Measurements from ENCODE around the gene MFAP4. TPM values are rescaled to one million over a fixed set of nuclear protein-coding genes. Genes with fewer than 3 reads are reported as not detected.
A peak's percentile ranks its signal among the peaks of the same experiment; 100 is the strongest.

The MFAP4 gene
- total and polyA plus RNA-seq, 9 of the 15 experiments (the other 6 are each of a cell fraction or from before 2014, with no cell fraction given): 0.07 to 0.24 TPM; not detected in 7

DNA sequence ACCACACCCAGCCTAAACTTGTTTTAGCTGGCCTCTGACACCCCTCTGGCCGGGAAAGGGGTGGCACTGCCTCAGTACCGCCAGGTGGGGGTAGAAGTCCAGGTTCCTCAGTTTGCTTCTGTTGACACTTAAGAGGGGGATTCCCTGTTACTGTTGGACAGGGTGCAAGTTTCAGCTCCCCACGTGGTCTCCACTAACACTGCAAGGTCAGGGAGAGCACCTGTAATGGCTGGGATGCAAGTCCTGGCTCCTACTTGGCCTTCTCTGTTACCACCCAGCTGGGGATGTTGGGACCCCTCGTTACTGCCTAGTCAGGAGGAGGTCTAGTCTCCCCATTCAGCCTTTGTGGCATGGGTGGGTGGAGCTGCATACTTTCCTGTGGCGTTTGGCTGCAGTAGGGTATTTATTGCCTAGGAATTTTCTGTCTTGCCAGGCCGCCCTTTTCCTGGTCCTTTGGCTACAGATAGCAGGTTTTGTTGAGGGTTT lies 10.6 kb upstream of the MFAP4 start:
- 17% methylated on average over 6 of the region's 6 CpGs for WGBS (ENCODE audit: insufficient coverage, low coverage, missing lambda C conversion rate)
- H3K4me2 ChIP-seq (ENCODE audit: insufficient read depth, low read length): no peak overlapping the region
- intact Hi-C loops (cut with micrococcal nuclease): no loop called here
- in situ Hi-C loops (cut with MboI): no loop called here
- DNase-seq (ENCODE audit: extremely low read depth in 1 of 4, low spot score in 3 of 4) (no peak), FAIRE-seq (no peak), ATAC-seq (no peak)
- CTCF ChIA-PET (ENCODE audit: low intra/inter-chr PET ratio): no interaction called here
- no TSS peak for BruUV-seq (replicated peaks)
- H3K9me3 ChIP-seq (replicated peaks; ENCODE audit: control insufficient read depth, insufficient read depth, low read depth, low read length): no peaks in the 10 kb centered on the region
- no peaks in the 10 kb centered on the region for H4K20me1 ChIP-seq (replicated peaks; ENCODE audit: control insufficient read depth, insufficient read depth, low read length)
- no peaks in the 10 kb centered on the region for H3K4me1 ChIP-seq (replicated peaks in 1 of 2; ENCODE audit: control insufficient read depth in 2 of 2, insufficient read depth in 2 of 2, low read length in 2 of 2)
- H3K4me3 ChIP-seq: no peak overlapping the region
- no peak overlapping the region for H2AFZ ChIP-seq (ENCODE audit: low read depth, low read length)
- no peaks in the 10 kb centered on the region for H3K36me3 ChIP-seq (ENCODE audit: control insufficient read depth, insufficient read depth, low read length)
- no peaks in the 10 kb centered on the region for H3K9me1 ChIP-seq (ENCODE audit: control insufficient read depth, insufficient read depth, low read length)
- peaks cover 0 to 9% of the 10 kb centered on the region in 2 experiments; a peak in 1 of 5 replicates for H3K27me3 ChIP-seq (ENCODE audit: control insufficient read depth in 2 of 2, insufficient read depth in 2 of 2, low read length in 2 of 2)
- POLR2A ChIA-PET: interaction anchor here (0.5 to 1.3 kb wide), 2 partner anchors 11 to 36 kb away, joined by 3 to 4 read pairs; no protein-coding TSS in a partner anchor
- H3K9ac ChIP-seq (ENCODE audit: insufficient read depth in 1 of 2, low read depth in 2 of 2, low read length in 2 of 2): no peak overlapping the region
- no peak overlapping the region for H3K27ac ChIP-seq (ENCODE audit: extremely low read depth, low read depth, low read length)
- no peaks in the 10 kb centered on the region for H3K79me2 ChIP-seq (ENCODE audit: control insufficient read depth, insufficient read depth, low read length)
- TF ChIP-seq, protein P1, sequence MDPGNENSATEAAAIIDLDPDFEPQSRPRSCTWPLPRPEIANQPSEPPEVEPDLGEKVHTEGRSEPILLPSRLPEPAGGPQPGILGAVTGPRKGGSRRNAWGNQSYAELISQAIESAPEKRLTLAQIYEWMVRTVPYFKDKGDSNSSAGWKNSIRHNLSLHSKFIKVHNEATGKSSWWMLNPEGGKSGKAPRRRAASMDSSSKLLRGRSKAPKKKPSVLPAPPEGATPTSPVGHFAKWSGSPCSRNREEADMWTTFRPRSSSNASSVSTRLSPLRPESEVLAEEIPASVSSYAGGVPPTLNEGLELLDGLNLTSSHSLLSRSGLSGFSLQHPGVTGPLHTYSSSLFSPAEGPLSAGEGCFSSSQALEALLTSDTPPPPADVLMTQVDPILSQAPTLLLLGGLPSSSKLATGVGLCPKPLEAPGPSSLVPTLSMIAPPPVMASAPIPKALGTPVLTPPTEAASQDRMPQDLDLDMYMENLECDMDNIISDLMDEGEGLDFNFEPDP (CRISPR knock-in tag; IDR thresholded peaks at IDR 0.05): no peak
- TF ChIP-seq, protein P2, sequence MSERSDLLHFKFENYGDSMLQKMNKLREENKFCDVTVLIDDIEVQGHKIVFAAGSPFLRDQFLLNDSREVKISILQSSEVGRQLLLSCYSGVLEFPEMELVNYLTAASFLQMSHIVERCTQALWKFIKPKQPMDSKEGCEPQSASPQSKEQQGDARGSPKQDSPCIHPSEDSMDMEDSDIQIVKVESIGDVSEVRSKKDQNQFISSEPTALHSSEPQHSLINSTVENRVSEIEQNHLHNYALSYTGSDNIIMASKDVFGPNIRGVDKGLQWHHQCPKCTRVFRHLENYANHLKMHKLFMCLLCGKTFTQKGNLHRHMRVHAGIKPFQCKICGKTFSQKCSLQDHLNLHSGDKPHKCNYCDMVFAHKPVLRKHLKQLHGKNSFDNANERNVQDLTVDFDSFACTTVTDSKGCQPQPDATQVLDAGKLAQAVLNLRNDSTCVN (CRISPR knock-in tag; IDR thresholded peaks at IDR 0.05): no peak
- TF ChIP-seq, protein P3, sequence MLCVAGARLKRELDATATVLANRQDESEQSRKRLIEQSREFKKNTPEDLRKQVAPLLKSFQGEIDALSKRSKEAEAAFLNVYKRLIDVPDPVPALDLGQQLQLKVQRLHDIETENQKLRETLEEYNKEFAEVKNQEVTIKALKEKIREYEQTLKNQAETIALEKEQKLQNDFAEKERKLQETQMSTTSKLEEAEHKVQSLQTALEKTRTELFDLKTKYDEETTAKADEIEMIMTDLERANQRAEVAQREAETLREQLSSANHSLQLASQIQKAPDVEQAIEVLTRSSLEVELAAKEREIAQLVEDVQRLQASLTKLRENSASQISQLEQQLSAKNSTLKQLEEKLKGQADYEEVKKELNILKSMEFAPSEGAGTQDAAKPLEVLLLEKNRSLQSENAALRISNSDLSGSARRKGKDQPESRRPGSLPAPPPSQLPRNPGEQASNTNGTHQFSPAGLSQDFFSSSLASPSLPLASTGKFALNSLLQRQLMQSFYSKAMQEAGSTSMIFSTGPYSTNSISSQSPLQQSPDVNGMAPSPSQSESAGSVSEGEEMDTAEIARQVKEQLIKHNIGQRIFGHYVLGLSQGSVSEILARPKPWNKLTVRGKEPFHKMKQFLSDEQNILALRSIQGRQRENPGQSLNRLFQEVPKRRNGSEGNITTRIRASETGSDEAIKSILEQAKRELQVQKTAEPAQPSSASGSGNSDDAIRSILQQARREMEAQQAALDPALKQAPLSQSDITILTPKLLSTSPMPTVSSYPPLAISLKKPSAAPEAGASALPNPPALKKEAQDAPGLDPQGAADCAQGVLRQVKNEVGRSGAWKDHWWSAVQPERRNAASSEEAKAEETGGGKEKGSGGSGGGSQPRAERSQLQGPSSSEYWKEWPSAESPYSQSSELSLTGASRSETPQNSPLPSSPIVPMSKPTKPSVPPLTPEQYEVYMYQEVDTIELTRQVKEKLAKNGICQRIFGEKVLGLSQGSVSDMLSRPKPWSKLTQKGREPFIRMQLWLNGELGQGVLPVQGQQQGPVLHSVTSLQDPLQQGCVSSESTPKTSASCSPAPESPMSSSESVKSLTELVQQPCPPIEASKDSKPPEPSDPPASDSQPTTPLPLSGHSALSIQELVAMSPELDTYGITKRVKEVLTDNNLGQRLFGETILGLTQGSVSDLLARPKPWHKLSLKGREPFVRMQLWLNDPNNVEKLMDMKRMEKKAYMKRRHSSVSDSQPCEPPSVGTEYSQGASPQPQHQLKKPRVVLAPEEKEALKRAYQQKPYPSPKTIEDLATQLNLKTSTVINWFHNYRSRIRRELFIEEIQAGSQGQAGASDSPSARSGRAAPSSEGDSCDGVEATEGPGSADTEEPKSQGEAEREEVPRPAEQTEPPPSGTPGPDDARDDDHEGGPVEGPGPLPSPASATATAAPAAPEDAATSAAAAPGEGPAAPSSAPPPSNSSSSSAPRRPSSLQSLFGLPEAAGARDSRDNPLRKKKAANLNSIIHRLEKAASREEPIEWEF (CRISPR knock-in tag; IDR thresholded peaks at IDR 0.05): no peak
- TF ChIP-seq, protein P4, sequence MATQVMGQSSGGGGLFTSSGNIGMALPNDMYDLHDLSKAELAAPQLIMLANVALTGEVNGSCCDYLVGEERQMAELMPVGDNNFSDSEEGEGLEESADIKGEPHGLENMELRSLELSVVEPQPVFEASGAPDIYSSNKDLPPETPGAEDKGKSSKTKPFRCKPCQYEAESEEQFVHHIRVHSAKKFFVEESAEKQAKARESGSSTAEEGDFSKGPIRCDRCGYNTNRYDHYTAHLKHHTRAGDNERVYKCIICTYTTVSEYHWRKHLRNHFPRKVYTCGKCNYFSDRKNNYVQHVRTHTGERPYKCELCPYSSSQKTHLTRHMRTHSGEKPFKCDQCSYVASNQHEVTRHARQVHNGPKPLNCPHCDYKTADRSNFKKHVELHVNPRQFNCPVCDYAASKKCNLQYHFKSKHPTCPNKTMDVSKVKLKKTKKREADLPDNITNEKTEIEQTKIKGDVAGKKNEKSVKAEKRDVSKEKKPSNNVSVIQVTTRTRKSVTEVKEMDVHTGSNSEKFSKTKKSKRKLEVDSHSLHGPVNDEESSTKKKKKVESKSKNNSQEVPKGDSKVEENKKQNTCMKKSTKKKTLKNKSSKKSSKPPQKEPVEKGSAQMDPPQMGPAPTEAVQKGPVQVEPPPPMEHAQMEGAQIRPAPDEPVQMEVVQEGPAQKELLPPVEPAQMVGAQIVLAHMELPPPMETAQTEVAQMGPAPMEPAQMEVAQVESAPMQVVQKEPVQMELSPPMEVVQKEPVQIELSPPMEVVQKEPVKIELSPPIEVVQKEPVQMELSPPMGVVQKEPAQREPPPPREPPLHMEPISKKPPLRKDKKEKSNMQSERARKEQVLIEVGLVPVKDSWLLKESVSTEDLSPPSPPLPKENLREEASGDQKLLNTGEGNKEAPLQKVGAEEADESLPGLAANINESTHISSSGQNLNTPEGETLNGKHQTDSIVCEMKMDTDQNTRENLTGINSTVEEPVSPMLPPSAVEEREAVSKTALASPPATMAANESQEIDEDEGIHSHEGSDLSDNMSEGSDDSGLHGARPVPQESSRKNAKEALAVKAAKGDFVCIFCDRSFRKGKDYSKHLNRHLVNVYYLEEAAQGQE (IDR thresholded peaks at IDR 0.05; ENCODE audit: borderline replicate concordance): peak; percentile 29; the same call in 1 of the 2 replicates
- TF ChIP-seq, protein P4 (CRISPR knock-in tag; IDR thresholded peaks at IDR 0.05; ENCODE audit: low read depth): no peak
